Activated CD4-positive, CD25-positive, alpha-beta regulatory T cell treated with anti-CD3 and anti-CD28 coated beads, Interleukin-2, amount 50 U/mL, for 24 hours (primary cell): ENCODE data around the gene SLC39A13.

Experiments
- ATAC-seq, 2 donors: fragments of 150-1000 bp; cut with Tn5 transposase; one replicate each; pipeline ENCODE4 v1.10.0; 2021; ENCODE audit warnings: mild to moderate bottlenecking in 1 of 2, moderate library complexity in 1 of 2

SLC39A13 gene

GRCh38 chr11:47387944-47388696, 20.3 kb upstream of the SLC39A13 start:
- ATAC-seq = no peak

- ATAC-seq = peak in 1 of 2 donors; percentile 14
Observed at GRCh38 chr11:47388697-47389576, 19.5 kb upstream of the SLC39A13 start.

DNA sequence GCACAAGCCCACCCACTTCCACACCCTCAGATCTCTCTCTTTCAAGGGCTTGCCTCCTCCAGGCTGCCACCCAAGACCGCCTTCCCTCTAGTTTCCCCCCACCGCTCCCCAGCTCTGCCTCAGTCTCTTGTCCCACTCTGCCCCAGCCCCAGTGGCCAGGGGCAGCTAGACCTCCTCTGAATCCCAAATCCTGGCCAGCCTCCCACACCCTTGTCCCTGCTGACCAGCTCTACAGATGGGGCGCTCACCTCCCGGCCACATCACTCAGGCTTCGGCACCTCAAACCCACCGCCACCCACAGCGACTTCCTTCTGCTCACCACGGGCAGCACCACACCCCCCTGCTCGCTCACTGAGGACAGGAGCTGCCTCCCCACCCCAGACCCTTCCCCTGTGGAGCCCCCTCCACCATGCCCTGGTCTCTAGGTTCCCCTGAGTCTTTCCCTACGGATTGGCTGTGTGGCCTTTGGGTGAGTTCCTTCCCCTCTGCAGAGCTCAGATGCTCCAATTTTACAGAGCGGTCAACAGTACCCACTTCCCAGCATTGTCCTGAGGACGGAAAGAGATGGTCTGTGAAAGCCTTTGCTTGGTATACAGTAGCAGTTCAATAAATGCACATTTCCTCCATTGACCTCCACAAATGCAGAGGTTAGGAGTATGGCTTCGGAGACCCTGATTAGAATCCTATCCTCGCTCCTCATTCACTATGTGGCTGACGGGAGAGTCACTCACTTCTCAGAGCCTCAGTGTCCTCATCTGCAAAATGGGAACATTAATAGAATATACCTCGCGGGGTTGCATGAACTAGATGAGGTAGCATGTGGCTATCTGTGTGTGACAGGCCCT, 18.6 kb upstream of the SLC39A13 start:
- no peak for ATAC-seq

DNA sequence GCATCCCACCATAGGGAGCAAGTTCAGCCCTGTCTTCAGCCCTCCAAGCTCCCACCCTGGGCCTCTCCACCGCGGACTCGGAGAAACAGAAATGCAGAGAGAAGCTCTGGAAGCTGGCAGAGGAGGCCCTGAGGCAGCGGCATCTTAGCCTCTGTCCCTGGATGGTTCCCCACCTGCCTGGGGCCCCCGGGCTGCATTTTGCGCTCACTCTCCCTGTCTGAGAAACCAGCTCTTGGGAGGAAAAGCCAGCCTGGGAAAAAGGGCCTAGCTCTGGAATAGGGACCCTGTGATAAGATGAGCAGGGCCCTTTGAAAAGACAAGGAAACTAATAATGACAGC, 18.0 kb upstream of the SLC39A13 start:
- ATAC-seq = no peak

- peak in 1 of 2 donors; percentile 9 for ATAC-seq
Observed at GRCh38 chr11:47391077-47391583, 17.3 kb upstream of the SLC39A13 start.

- no peak for ATAC-seq
Observed at GRCh38 chr11:47391711-47392432, 16.5 kb upstream of the SLC39A13 start.

GRCh38 chr11:47392546-47393162, 15.7 kb upstream of the SLC39A13 start:
- no peak for ATAC-seq

GRCh38 chr11:47393163-47394049, 15.0 kb upstream of the SLC39A13 start:
- no peak for ATAC-seq

DNA sequence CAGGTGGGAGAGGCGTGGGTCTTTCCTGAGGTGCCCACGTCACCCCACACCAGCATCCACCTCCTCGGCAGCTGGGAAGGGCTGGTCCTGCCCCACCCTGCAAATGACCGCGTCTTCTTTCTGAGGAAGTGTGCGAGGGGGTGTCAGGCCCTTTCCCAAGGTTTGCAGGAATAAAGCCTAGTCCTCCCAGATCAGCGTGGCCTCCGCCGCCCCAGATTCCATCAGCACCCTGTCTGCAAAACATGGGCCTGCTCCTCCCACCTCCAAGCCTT, 14.4 kb upstream of the SLC39A13 start:
- no peak for ATAC-seq

DNA sequence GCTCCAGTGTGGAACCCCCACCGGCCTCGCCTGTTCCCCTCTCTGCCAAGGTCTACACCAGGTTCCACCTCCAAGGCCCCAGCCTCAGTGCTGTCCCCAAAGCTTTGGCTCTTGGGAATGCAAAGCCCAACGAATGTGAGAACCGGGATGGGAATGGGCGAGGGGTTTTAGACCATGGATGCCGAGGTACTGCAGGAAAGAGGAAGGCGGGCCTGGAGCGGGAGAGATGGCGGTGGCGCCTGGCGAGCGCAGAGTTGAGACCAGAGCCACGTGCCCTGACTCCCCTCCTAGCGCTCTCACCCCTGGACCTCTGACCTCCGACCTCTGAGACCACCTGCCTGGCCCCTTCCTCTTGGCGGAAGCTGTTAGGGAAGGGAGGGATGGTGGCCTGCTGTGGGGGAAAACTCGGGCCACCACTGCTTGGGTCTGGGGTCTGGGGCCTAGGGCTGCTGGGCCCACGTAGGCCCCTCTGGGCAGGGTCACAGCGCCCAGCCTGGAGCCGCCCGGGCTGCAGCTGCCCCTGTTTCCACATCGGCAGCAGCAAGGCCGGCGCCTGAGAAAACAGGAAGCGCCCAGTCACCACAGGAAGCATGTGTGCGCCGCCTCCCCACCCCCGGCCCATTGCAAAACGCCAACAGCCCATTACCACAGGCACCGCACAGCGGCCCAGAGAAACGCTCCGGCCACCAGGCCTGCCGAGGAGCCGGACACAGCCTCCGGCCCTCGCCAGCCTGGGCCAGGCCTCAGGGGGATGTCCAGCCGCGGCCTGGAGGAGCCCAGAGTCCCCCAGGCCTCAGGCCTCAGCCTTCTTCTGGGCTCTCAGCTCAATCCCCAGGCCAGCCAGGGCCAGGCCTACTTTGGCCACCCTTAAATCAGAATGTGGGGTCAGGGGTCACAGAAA, 13.8 kb upstream of the SLC39A13 start:
- ATAC-seq = peak; percentile 83 to 86

DNA sequence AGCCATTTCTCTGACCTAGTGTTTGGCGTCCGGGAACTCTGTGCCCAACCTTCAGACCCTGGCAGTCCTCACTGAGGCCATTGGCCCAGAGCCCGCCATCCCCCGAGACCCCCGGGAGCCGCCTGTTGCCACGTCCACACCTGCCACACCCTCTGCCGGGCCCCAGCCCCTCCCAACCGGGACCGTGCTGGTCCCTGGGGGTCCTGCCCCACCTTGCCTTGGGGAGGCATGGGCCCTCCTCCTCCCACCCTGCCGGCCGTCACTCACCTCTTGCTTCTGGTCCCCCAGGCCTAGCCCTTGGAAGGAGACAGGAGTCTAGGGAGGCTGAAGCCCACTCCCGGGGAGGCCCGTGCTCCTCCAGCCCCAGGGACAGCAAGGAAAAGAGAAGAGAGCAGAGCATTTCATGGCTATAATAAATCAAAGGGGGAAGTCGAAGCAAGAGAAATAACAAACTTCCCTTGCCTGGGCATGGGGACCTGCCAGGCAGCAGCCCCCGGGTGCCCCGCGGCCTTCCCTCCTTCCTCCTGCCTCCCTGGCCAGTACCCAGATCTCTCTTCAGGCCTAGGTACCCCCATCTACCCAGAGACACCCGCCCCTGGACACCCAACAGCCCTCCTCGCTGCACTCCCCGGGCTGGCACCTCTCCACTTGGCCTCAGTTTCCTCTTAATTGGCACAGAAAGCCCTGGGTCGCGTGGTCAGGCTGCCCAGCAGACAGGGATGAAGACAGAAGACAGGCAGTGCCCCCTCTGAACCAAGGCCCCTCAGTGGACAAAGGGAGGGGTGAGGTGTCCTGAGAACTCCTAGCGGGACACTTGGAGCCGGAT, 13.0 kb upstream of the SLC39A13 start:
- ATAC-seq = no peak

DNA sequence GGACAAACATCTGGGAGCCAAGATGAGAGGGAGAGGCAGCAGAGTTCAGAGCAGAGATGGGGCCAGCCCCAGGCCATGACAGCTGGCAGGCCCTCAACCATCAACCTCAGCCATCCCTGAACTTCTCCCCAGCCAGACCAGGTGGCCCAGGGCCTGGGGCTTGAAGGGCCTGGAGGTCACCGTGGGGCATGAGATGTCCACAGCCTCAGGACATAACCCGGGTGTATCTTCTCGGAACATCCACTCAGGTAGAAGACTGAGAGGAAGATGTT, 12.4 kb upstream of the SLC39A13 start:
- ATAC-seq = no peak

DNA sequence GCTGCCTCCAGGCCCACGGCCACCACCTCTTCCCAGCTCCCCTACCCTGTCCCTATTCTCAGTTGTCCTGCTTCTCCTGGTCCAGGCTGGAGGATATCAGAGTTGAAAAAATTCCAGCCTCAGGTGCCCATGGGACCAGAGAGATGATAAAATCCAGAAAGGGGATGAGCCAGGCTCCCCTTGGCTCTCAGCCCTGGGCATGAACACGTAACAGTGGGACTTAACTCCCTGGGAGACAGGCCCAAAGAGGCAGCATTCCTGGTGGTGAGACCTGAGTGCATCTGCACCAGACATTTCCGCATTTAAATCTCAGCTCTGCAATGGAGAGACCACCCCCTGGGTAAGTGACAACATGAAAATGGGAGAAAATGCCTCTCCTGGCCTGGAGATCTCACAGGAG, 10.4 kb upstream of the SLC39A13 start:
- no peak for ATAC-seq

- ATAC-seq = no peak
Observed at GRCh38 chr11:47398551-47398950, 9.8 kb upstream of the SLC39A13 start.

DNA sequence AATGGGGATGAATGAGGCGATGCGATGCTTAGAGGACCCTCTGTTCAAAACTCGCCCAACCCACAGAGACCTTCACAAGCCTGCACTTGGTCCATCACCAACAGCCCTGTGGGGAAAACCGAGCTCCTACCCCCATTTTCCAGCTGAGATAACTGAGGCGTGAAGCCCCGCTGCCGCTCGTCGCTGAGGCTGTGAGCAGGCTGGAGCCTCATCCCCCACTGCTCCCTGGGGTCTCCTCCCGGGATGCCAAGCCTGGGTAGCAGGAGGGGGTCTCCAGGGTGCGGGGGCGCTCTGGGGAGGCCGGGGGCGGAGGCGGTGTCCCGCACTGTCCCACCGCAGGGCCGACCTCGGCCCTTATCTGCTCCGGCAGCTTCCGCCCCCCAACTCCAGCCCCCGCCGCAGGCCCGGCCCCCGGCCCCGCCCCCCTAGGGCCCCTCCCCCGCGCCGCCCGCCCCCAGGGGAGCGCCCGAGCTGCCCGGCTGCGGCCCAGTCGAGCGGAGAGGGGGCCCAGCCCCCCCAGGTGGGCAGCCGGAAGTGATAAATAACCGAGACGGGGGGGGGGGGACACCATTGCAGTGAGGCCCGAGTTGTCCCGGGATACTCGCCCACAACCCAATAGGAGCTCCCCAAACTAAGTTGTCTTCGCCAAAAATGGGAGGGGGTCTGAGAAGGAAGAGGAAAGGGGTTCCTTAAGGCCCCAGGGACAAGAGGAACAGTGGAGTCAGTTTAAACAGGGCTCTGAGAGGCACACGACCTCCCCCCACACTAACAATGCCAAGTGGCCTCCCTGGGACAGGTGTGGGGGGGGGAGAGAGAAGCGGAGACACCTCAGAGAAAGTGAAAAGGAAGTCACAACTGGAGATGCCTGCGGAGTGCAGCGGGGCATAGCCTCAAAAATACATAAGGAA, 8.3 kb upstream of the SLC39A13 start:
- peak; percentile 75 to 77 for ATAC-seq

- no peak for ATAC-seq
Observed at GRCh38 chr11:47400768-47401279, 7.6 kb upstream of the SLC39A13 start.

DNA sequence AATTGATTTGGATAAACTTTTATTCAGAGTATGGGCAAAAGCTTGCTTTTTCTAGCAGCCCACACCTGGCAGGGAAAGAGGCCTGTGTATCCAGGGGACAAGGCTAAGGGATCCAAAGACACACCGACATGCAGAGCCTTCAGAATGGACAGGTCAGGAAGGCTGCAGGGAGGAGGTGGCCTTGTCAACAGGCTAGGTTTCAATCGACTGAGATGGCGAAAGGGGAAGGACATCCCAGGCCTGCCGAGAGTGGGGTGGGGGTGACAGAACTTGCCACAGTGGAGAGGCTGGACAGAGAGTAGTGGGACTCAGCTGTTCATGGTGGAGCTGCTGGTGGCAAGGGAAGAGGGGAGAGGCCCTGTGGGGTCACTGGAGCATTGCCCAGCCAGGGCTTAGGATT, 5.3 kb upstream of the SLC39A13 start:
- no peak for ATAC-seq

- ATAC-seq = no peak
Observed at GRCh38 chr11:47403571-47403970, 4.8 kb upstream of the SLC39A13 start.
